ENCODE data around the gene OTOP2.
"Not testable (repeated sequence)": the region's sequence is repeated elsewhere in the genome, so short reads cannot be mapped to it uniquely, and the experiment has no call there.

Gene OTOP2

GRCh38 chr17:74975943-74976342 is 51.9 kb downstream of the OTOP2 start:
- FAIRE-seq: no peak

GRCh38 chr17:74977802-74978201 is 53.7 kb downstream of the OTOP2 start:
- no peak for FAIRE-seq

GRCh38 chr17:74978240-74978639 is 54.2 kb downstream of the OTOP2 start:
- no peak for FAIRE-seq

- FAIRE-seq: no peak
These were observed 55.5 kb downstream of the OTOP2 start for GRCh38 chr17:74979408-74980146.

- no peak for FAIRE-seq
These were observed 57.4 kb downstream of the OTOP2 start for GRCh38 chr17:74981318-74981978.

- no peak for FAIRE-seq
These were observed 58.0 kb downstream of the OTOP2 start for GRCh38 chr17:74981979-74982662.

- FAIRE-seq: not testable (repeated sequence)
These were observed 58.7 kb downstream of the OTOP2 start for GRCh38 chr17:74982663-74983313.

Measured in A204.1 (cell line).